Glutamatergic neuron (in vitro differentiated cells): ENCODE data around the gene LYPD4. TPM values are rescaled to one million over a fixed set of nuclear protein-coding genes. Genes with fewer than 3 reads are reported as not detected.

ENCODE experiments used
- DNase-seq: peaks from one replicate; pipeline ENCODE4 v3.0.0; 2022
- H3K27ac Mint-ChIP-seq: one replicate; pipeline ENCODE4 v1.8.0; 2020; ENCODE audit warnings: mild to moderate bottlenecking, mixed read lengths, inconsistent platforms; ENCODE audit not compliant: unreplicated experiment
- H3K27me3 Mint-ChIP-seq: one replicate; pipeline ENCODE4 v1.8.0; 2020; ENCODE audit warnings: mild to moderate bottlenecking, moderate library complexity, mixed read lengths, inconsistent platforms; ENCODE audit not compliant: unreplicated experiment
- H3K36me3 Mint-ChIP-seq: one replicate; pipeline ENCODE4 v1.8.0; 2020; ENCODE audit warnings: mild to moderate bottlenecking, mixed read lengths, inconsistent platforms; ENCODE audit not compliant: unreplicated experiment
- H3K4me1 Mint-ChIP-seq: one replicate; pipeline ENCODE4 v1.8.0; 2020; ENCODE audit warnings: mild to moderate bottlenecking, low read depth, mixed read lengths, inconsistent platforms; ENCODE audit not compliant: unreplicated experiment
- H3K4me3 Mint-ChIP-seq: one replicate; pipeline ENCODE4 v1.8.0; 2020; ENCODE audit warnings: mild to moderate bottlenecking, mixed read lengths, inconsistent platforms; ENCODE audit not compliant: unreplicated experiment
- H3K9me3 Mint-ChIP-seq: one replicate; pipeline ENCODE4 v1.8.0; 2020; ENCODE audit warnings: mild to moderate bottlenecking, moderate library complexity, mixed read lengths, inconsistent platforms; ENCODE audit not compliant: unreplicated experiment
- total RNA-seq: library from RNA; stranded (reverse); fragmentation: NEBNext Ultra II Directional; extraction: Animal tissue kit (Norgen Biotek cat#: 25700); gene quantifications from one replicate; pipeline ENCODE4 v1.2.1, GENCODE V29; 2021; ENCODE audit not compliant: unreplicated experiment
- TF ChIP-seq, protein P1 (sequence below): fragments of 200-600 bp; sonication (generic); IDR thresholded peaks from one replicate; pipeline ENCODE4 v1.5.0; 2021; ENCODE audit not compliant: partially characterized antibody, unreplicated experiment

Gene LYPD4
- total RNA-seq, 1 donor from 2014 or later = not detected

- H3K36me3 Mint-ChIP-seq = no peaks in the 10 kb centered on the region
- H3K9me3 Mint-ChIP-seq = peaks cover 20% of the 10 kb centered on the region
- H3K4me3 Mint-ChIP-seq = peak overlapping the region; percentile 96
- peaks cover 18% of the 10 kb centered on the region for H3K4me1 Mint-ChIP-seq
- H3K27me3 Mint-ChIP-seq = peaks cover 22% of the 10 kb centered on the region
- no peak for DNase-seq
- peak overlapping the region; percentile 95 for H3K27ac Mint-ChIP-seq
- TF ChIP-seq, protein P1, sequence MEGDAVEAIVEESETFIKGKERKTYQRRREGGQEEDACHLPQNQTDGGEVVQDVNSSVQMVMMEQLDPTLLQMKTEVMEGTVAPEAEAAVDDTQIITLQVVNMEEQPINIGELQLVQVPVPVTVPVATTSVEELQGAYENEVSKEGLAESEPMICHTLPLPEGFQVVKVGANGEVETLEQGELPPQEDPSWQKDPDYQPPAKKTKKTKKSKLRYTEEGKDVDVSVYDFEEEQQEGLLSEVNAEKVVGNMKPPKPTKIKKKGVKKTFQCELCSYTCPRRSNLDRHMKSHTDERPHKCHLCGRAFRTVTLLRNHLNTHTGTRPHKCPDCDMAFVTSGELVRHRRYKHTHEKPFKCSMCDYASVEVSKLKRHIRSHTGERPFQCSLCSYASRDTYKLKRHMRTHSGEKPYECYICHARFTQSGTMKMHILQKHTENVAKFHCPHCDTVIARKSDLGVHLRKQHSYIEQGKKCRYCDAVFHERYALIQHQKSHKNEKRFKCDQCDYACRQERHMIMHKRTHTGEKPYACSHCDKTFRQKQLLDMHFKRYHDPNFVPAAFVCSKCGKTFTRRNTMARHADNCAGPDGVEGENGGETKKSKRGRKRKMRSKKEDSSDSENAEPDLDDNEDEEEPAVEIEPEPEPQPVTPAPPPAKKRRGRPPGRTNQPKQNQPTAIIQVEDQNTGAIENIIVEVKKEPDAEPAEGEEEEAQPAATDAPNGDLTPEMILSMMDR = no peak
These were observed 17.4 kb upstream of the LYPD4 start for GRCh38 chr19:41861846-41862245.

GRCh38 chr19:41861116-41861768 lies 16.8 kb upstream of the LYPD4 start:
- Mint-ChIP-seq H3K36me3 (no peaks in the 10 kb centered on the region), H3K27ac (peak overlapping the region; percentile 95), H3K9me3 (peaks cover 20% of the 10 kb centered on the region), H3K27me3 (peaks cover 22% of the 10 kb centered on the region), H3K4me3 (peak overlapping the region; percentile 96), H3K4me1 (peaks cover 18% of the 10 kb centered on the region)
- DNase-seq = no peak
- TF ChIP-seq, protein P1 = no peak

DNA sequence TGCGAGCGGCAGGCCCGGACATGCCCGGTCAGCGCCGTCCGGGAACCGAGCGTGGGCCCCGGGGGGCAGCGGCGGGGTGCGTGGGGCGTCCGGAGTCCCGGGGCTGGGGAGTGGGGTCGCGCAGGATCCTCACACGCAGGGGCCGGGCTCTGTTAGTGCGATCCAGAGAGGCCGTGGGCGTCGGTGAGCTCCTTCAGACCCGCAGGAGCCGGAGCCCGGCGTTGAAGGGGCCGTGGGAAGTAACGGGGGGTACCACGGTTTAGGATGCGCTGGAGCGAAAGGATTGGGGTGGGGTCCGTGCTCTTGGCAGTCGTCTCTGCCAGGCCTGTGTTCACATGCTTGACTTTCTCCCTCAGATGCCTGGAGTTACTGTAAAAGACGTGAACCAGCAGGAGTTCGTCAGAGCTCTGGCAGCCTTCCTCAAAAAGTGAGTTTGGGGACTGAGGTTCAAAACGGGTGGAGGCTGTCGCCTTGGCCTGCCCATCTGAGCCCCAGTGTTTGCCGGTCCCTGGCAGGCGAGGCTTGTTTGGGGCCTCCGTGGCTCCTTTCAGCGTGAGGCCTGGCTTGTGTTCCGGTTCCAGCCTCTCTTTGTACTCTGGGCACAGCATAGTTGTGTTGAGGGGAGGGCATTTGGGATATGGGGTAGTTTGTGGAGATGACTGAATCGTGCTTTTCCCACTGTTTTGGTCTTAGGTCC lies 16.1 kb upstream of the LYPD4 start:
- Mint-ChIP-seq H3K36me3 (no peaks in the 10 kb centered on the region), H3K4me3 (peak overlapping the region; percentile 96), H3K27ac (peak overlapping the region; percentile 95), H3K27me3 (peaks cover 22% of the 10 kb centered on the region), H3K4me1 (peaks cover 18% of the 10 kb centered on the region), H3K9me3 (peaks cover 20% of the 10 kb centered on the region)
- DNase-seq = no peak
- TF ChIP-seq, protein P1 = no peak

- H3K36me3 Mint-ChIP-seq = no peaks in the 10 kb centered on the region
- H3K27me3 Mint-ChIP-seq = peaks cover 24% of the 10 kb centered on the region
- TF ChIP-seq, protein P1 = peak; percentile 77
- H3K27ac Mint-ChIP-seq = peak within 1 kb of the TSS; percentile 98
- peaks cover 20% of the 10 kb centered on the region for H3K9me3 Mint-ChIP-seq
- peak; percentile 98 for DNase-seq
- peaks cover 18% of the 10 kb centered on the region for H3K4me1 Mint-ChIP-seq
- peak within 1 kb of the TSS; percentile 99 for H3K4me3 Mint-ChIP-seq
These were observed 15.3 kb upstream of the LYPD4 start, which contains the start of gene RPS19 for GRCh38 chr19:41859618-41860418. Gene RPS19 (plus strand): TSS chr19:41860255. CDS start chr19:41860775, 520 bp downstream.
